Measurements from ENCODE around the gene HDAC9.

HDAC9 gene

GRCh38 chr7:18877874-18878273 lies 382.3 kb downstream of the HDAC9 start:
- no peak for DNase-seq (ENCODE audit: low spot score)
- no peak for TF ChIP-seq CTCF (IDR thresholded peaks at IDR 0.05; ENCODE audit: extremely low read depth, missing control alignments)

DNA sequence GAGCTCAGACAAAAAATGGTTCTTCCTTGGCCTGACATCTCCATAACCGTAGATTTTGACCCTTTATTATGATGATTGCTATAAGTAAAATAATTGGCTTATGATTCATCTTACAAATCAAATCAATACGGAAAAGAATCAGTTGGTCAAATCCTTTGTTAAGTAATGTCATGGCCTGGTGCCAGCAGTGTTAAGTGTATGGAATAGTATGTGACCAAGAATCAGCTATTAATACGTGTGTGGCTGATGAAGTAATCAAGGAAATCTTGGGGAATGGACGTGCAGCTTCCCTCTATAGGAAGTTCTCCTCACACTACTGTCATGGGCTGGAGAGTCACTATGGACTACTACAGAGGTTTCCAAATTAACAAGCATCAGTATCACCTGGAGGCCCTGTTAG lies 391.3 kb downstream of the HDAC9 start:
- no peak for DNase-seq (ENCODE audit: low spot score)
- TF ChIP-seq CTCF (IDR thresholded peaks at IDR 0.05; ENCODE audit: extremely low read depth, missing control alignments): no peak

DNA sequence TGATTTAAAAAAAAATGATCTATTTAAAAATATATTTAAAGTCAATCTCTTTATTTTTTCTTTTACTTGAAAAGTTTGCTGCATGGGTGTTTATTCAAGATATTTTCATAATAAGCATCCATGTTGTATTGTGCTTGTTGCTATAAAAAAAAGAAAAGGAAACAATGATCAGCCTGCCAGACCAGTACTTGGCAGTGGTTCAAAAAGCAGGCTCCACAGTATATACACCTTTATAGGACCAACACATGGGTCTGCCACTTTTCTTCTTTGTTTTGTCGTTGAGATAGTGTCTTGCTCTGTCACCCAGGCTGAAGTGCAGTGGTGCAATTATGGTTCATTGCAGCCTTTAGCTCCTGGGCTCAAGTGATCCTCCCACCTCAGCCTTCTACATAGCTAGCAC lies 393.9 kb downstream of the HDAC9 start:
- DNase-seq (ENCODE audit: low spot score): no peak
- TF ChIP-seq CTCF (IDR thresholded peaks at IDR 0.05; ENCODE audit: extremely low read depth, missing control alignments): no peak

DNA sequence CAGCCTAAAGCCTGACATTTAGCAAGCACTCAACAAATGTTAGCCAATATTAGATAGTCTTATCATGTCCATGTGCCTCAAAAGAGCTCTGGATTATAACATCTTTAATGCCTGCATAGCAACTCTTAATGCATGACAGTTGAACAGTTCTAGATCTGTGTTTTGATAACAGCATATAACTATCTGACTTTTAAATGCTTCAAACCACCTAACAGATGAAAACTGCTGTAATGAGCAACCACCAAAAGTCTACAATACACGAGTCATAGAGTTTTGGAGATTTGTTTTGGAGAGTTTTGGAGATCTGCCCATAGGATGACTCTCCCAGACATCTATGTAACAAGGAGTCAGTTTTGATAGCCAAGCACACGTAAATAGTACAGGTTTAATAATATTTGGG lies 394.6 kb downstream of the HDAC9 start:
- no peak for TF ChIP-seq CTCF (IDR thresholded peaks at IDR 0.05; ENCODE audit: extremely low read depth, missing control alignments)
- no peak for DNase-seq (ENCODE audit: low spot score)

DNA sequence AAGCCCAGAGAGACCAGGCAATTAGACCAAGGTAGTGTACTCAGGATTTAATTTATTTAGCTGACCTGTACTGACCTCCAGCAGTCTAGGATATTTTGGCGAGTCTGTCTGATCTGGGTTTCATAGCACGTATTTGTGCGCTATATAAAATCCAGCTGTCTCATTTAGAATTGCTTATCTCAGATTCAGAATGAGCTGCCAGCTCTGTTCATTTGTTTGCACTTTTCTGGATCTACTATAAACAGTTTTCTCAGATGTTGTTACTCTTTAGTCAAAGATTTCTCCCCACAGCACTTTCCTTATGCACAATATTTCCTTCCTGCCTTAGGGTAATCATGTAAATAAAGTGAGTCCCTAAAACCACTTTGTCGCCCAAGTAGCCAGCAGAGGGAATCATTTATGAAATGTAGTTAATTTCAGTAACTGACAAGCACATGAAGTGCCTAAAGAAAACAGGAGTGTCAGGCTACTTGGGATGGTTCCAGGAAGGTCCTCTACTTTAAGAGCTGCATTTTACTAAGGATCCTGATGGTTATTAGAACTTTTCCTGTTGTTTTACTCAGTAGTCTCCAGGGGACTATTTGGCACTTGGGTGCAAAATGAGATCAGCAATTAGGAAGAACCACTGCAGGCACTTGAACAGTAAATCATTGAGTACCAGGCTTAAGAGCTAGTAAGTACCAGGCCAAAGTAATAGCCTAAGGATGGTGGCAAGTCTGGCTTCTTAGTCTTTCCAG lies 395.5 kb downstream of the HDAC9 start:
- no peak for DNase-seq (ENCODE audit: low spot score)
- TF ChIP-seq CTCF (IDR thresholded peaks at IDR 0.05; ENCODE audit: extremely low read depth, missing control alignments): no peak

DNA sequence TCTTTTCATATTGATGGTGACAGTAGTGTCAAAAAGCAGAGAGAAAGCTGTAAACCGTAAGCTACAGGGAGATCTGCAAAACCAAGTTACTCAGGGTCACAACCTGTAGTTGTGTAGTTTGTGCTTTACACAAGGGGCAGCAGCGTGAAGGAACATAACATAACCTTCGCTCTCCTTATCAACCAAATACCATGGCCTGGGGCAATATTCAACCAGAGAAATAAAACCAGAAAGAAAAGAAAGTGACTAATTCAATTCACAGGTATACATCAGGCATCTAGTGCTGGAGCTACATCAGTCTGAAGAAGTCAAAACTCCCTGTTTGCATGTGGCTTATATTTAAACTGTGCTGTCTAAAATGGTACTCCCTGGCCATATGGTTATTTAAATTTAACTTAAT lies 397.6 kb downstream of the HDAC9 start:
- DNase-seq (ENCODE audit: low spot score): no peak
- TF ChIP-seq CTCF (IDR thresholded peaks at IDR 0.05; ENCODE audit: extremely low read depth, missing control alignments): no peak

- TF ChIP-seq CTCF (IDR thresholded peaks at IDR 0.05; ENCODE audit: extremely low read depth, missing control alignments): no peak
- DNase-seq (ENCODE audit: low spot score): no peak
Observed at GRCh38 chr7:18894155-18894554, 398.6 kb downstream of the HDAC9 start.
